Measurements from ENCODE around the gene GTF3C5. TPM values are rescaled to one million over a fixed set of nuclear protein-coding genes. Genes with fewer than 3 reads are reported as not detected.

The GTF3C5 gene
- total RNA-seq, 2 experiments from 2014 or later = 89.3 to 95.7 TPM

Small RNA genes within 50 kb of the gene (microRNA-seq; reads per million reads assigned to microRNA genes)
- gene MIR6877 = 4.0 reads per million

Other genes with a start within 250 kb of the GTF3C5 start
- gene AK8, start 152.7 kb upstream of the GTF3C5 start, total RNA-seq = under 1 TPM in 1 of 2 experiments, not detected in 1; 0.39 TPM
- 1 to 10 TPM; 6.0 to 7.7 TPM for gene SPACA9, start 152.1 kb upstream of the GTF3C5 start, total RNA-seq
- 10 to 100 TPM; 26.1 to 26.6 TPM for gene TSC1, start 86.4 kb upstream of the GTF3C5 start, total RNA-seq
- not detected for gene GFI1B, start 52.3 kb upstream of the GTF3C5 start, total RNA-seq
- 1 to 10 TPM; 2.4 to 2.8 TPM for gene CEL, start 31.0 kb downstream of the GTF3C5 start, total RNA-seq
- 100 to 1,000 TPM in 1 of 2 experiments, 10 to 100 TPM in 1; 85.7 to 102 TPM for gene RALGDS, start 90.2 kb downstream of the GTF3C5 start, total RNA-seq
- 1 to 10 TPM; 3.1 to 4.1 TPM for gene GBGT1, start 132.9 kb downstream of the GTF3C5 start, total RNA-seq
- not detected for gene OBP2B, start 178.3 kb downstream of the GTF3C5 start, total RNA-seq
- not detected for gene ABO, start 244.2 kb downstream of the GTF3C5 start, total RNA-seq